Right atrium auricular region (tissue), 2 donors: ENCODE results near the gene METTL24. TPM values are rescaled to one million over a fixed set of nuclear protein-coding genes. Genes with fewer than 3 reads are reported as not detected.

Experiments used
- DNase-seq: peaks from one replicate; pipeline ENCODE4 v3.0.0-alpha.2; 2019; ENCODE audit warnings: low spot score
- H3K27ac ChIP-seq, 2 donors: fragments of 200-600 bp; sonication (generic); 1 replicate in 1 of 2; 2 replicates in 1 of 2; pipeline ENCODE4 v1.5.1; 2016 to 2019
- H3K27me3 ChIP-seq, 2 donors: fragments of 200-600 bp; sonication (generic); one replicate each; pipeline versions ENCODE4 v1.5.1 to v1.6.0; 2017 to 2019
- H3K36me3 ChIP-seq: fragments of 200-600 bp; sonication (generic); one replicate; pipeline ENCODE4 v1.5.1; 2016
- H3K4me1 ChIP-seq, 2 donors: fragments of 200-600 bp; sonication (generic); one replicate each; pipeline versions ENCODE4 v1.5.1 to v1.6.0; 2017 to 2019
- H3K4me3 ChIP-seq, 2 donors: fragments of 200-600 bp; sonication (generic); 1 replicate in 1 of 2; 2 replicates in 1 of 2; pipeline ENCODE4 v1.5.1; 2017 to 2019; ENCODE audit warnings: mild to moderate bottlenecking in 1 of 2, moderate library complexity in 1 of 2
- H3K9me3 ChIP-seq, 2 donors: fragments of 200-600 bp; sonication (generic); one replicate each; pipeline ENCODE4 v1.5.1; 2019
- total RNA-seq, 2 donors: library from RNA; depleted of rRNA; stranded (reverse); fragments of >200 nt; gene quantifications; one replicate each; pipeline ENCODE4 v1.1.0, GENCODE V29; 2016
- TF ChIP-seq, protein P1 (sequence below), 2 donors: fragments of 200-600 bp; sonication (generic); IDR thresholded peaks; one replicate each; pipeline ENCODE4 v1.5.1; 2019; ENCODE audit warnings: antibody characterized with exemption in 2 of 2

Gene METTL24
- total RNA-seq, 2 donors from 2014 or later, result 1.2 to 1.5 TPM

DNA sequence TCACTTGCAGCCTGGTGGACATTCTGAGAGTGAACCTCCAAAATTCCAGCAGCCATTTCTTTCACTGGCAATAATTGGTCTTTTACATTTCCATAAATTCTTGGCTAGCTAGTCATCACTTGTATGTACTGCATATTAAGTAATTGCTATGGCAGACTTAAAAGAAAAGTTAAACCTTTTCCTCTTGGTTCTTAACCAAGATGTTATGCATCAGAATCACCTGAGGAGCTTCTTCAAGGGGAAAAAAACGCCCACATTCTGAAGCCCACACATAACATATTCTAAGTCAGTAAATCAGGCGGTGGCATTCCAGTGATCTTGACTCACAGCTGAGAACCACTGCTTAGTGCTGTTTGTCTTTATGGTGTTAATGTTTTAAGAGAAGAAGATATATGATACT is 140.9 kb downstream of the METTL24 start:
- H3K4me1 ChIP-seq, result no peaks in the 10 kb centered on the region
- H3K9me3 ChIP-seq, result no peaks in the 10 kb centered on the region
- no peak for DNase-seq
- TF ChIP-seq, protein P1, sequence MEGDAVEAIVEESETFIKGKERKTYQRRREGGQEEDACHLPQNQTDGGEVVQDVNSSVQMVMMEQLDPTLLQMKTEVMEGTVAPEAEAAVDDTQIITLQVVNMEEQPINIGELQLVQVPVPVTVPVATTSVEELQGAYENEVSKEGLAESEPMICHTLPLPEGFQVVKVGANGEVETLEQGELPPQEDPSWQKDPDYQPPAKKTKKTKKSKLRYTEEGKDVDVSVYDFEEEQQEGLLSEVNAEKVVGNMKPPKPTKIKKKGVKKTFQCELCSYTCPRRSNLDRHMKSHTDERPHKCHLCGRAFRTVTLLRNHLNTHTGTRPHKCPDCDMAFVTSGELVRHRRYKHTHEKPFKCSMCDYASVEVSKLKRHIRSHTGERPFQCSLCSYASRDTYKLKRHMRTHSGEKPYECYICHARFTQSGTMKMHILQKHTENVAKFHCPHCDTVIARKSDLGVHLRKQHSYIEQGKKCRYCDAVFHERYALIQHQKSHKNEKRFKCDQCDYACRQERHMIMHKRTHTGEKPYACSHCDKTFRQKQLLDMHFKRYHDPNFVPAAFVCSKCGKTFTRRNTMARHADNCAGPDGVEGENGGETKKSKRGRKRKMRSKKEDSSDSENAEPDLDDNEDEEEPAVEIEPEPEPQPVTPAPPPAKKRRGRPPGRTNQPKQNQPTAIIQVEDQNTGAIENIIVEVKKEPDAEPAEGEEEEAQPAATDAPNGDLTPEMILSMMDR (IDR thresholded peaks at IDR 0.05), result no peak
- no peaks in the 10 kb centered on the region for H3K27me3 ChIP-seq
- H3K4me3 ChIP-seq, result no peak overlapping the region
- peaks cover 86% of the 10 kb centered on the region for H3K36me3 ChIP-seq
- no peak overlapping the region for H3K27ac ChIP-seq

DNA sequence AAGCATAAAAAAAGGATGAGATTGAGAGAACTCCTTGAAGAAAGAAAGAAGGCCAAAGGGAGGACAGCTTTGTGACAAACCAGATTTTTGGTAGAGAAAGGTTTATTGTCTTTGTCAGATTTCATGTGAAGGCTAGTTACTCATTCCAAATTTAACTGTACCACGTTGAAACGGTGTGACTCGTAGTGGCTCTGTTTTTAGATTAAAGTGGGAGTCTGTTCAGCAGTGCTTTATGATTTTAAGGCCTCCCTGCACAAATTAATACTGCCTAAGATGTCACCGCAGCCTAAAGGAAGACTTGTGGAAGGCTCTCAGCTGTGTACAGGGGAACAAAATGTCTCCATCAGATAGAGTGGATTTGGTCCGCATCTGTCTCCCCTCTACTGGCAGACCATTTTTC is 142.0 kb downstream of the METTL24 start:
- H3K36me3 ChIP-seq, result peaks cover 95% of the 10 kb centered on the region
- H3K27me3 ChIP-seq, result no peaks in the 10 kb centered on the region

DNA sequence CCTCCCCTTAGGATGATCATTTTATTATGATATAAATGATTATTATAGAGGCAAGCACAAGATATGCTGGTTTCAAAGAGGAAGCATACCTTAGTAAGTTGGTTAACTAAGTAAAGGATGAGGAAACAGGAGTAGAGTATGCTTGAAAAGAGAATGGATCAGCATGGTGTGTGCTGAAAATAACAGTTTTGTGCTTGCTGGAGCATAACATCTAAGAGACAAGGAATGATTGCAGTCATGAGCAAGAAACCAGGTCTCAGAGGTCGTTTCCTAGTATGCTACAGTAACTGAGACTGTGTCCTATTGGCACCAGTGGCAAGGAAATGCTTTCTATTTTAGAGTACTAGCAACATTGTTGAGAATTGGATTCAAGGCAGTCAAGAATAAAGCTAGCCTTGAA is 143.8 kb downstream of the METTL24 start:
- no peak overlapping the region for H3K27ac ChIP-seq
- no peak overlapping the region for H3K4me3 ChIP-seq
- TF ChIP-seq, protein P1 (IDR thresholded peaks at IDR 0.05), result no peak
- H3K4me1 ChIP-seq, result no peaks in the 10 kb centered on the region
- no peaks in the 10 kb centered on the region for H3K9me3 ChIP-seq
- DNase-seq, result no peak
- peaks cover 86% of the 10 kb centered on the region for H3K36me3 ChIP-seq
- H3K27me3 ChIP-seq, result no peaks in the 10 kb centered on the region

More for the DNA sequence above, 142.0 kb downstream of the METTL24 start:
- TF ChIP-seq, protein P1 (IDR thresholded peaks at IDR 0.05), result no peak
- no peak for DNase-seq
- H3K27ac ChIP-seq, result no peak overlapping the region
- no peaks in the 10 kb centered on the region for H3K9me3 ChIP-seq
- no peak overlapping the region for H3K4me3 ChIP-seq
- H3K4me1 ChIP-seq, result no peaks in the 10 kb centered on the region

DNA sequence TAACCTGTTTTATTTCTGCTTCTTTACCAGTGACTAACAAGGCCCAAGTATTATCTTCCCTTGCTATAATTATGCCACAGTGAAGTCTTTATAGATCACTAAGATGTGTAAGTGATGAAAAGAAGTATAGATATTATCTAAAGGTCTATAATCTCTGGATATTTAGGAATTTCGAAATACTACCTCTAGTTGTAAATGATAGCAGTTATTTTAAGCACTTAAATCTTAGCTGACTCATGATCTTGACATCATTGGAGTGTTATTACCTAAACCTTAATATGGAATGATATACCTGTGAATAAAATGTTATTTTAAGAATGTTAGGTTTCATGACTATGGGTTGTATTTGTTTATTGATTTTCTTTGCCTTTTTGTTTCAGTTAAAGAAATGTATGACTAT is 146.4 kb downstream of the METTL24 start:
- no peaks in the 10 kb centered on the region for H3K9me3 ChIP-seq
- H3K4me1 ChIP-seq, result no peaks in the 10 kb centered on the region
- no peak overlapping the region for H3K4me3 ChIP-seq
- H3K36me3 ChIP-seq, result peaks cover 81% of the 10 kb centered on the region
- TF ChIP-seq, protein P1 (IDR thresholded peaks at IDR 0.05), result no peak
- no peak for DNase-seq
- no peaks in the 10 kb centered on the region for H3K27me3 ChIP-seq
- H3K27ac ChIP-seq, result no peak overlapping the region

DNA sequence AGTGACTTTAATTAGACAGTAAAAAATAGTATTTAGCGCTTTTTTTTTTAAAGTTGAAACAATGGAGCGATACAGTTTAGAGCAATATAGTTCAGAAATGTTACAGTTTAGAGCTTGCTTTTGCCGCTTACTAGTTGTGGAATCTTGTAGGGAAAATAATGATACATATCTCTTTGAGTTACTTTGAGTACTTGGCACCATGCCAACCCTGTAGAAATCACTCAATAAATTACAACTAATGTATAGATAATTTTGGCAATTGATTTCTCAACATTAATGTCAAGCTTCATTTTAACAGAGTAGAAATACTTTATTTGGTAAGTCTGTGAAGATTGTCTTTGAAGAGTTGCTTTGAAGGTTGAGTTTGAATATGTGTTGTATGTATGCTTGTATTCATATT is 150.5 kb downstream of the METTL24 start:
- H3K4me3 ChIP-seq, result no peak overlapping the region
- H3K27me3 ChIP-seq, result no peaks in the 10 kb centered on the region
- no peak overlapping the region for H3K27ac ChIP-seq
- H3K9me3 ChIP-seq, result no peaks in the 10 kb centered on the region
- no peak for DNase-seq
- H3K36me3 ChIP-seq, result peaks cover 42% of the 10 kb centered on the region
- no peaks in the 10 kb centered on the region for H3K4me1 ChIP-seq
- TF ChIP-seq, protein P1 (IDR thresholded peaks at IDR 0.05), result no peak

DNA sequence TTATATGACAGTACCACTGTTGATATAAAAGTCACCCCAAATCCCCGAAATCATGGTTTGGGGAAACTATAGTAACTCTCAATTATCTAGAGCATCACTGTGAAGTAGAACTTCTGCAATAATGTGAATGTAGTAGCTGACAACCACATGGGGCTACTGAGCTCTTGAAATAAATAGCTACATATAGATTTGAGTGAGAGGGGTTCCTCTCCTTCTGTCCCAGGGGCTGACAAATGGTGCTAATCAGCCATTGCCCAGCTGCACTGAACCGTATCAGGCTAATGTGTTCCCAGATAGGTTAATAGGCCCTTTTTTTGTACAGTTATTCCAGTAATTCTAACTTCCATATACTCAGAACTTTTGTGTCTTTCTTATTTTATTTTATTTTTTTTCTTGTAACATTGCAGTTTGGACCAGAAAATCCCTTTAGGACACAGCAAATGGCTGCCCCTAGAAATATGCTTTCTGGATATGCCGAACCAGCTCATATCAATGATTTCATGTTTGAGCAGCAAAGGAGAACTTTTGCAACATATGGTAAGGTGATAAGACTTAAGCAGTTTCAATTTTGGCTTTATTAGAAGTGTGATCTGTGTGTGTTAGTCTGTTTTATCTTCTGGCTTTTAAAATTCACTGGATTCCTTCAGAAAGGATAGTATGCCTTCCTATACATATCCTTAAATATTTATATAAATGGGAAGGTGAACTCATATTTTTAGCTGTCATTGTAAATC is 156.8 kb downstream of the METTL24 start:
- Histone ChIP-seq H3K4me3 (no peak overlapping the region), H3K4me1 (no peaks in the 10 kb centered on the region), H3K9me3 (no peaks in the 10 kb centered on the region), H3K27me3 (no peaks in the 10 kb centered on the region), H3K36me3 (no peaks in the 10 kb centered on the region), H3K27ac (no peak overlapping the region)
- DNase-seq, result no peak
- TF ChIP-seq, protein P1 (IDR thresholded peaks at IDR 0.05), result no peak
